Heart right ventricle (tissue), 16 donors: ENCODE data around the gene KHSRP. TPM values are rescaled to one million over a fixed set of nuclear protein-coding genes. Genes with fewer than 3 reads are reported as not detected.

Experiments used
- ATAC-seq, 8 donors: fragments of 200-7000 bp; cut with Tn5 transposase; one replicate each; pipeline ENCODE4 v1.9.1; 2020; ENCODE audit warnings: mild to moderate bottlenecking in 8 of 8, moderate library complexity in 8 of 8, moderate number of reproducible peaks in 1 of 8
- DNase-seq, 2 donors: peaks; one replicate each; pipeline ENCODE4 v3.0.0-alpha.2; 2020
- H3K27ac ChIP-seq, 10 donors: fragments of 200-600 bp; sonication (generic) in 2 of 10; one replicate each; pipeline versions ENCODE4 v1.5.0 to v1.8.0; 2020 to 2022; ENCODE audit warnings: mild to moderate bottlenecking in 3 of 10
- H3K27me3 ChIP-seq, 7 donors: fragments of 200-600 bp; one replicate each; pipeline ENCODE4 v1.8.0; 2021 to 2022; ENCODE audit warnings: mild to moderate bottlenecking in 2 of 7
- H3K36me3 ChIP-seq, 9 donors: fragments of 200-600 bp; sonication (generic) in 1 of 9; one replicate each; pipeline versions ENCODE4 v1.5.0 to v1.8.0; 2020 to 2022; ENCODE audit warnings: mild to moderate bottlenecking in 2 of 9
- H3K4me1 ChIP-seq, 9 donors: fragments of 200-600 bp; sonication (generic) in 1 of 9; one replicate each; pipeline versions ENCODE4 v1.5.0 to v1.8.0; 2020 to 2022; ENCODE audit warnings: mild to moderate bottlenecking in 4 of 9
- H3K4me3 ChIP-seq, 10 donors: fragments of 200-600 bp; sonication (generic) in 2 of 10; one replicate each; pipeline versions ENCODE4 v1.5.0 to v1.8.0; 2020 to 2022; ENCODE audit warnings: mild to moderate bottlenecking in 7 of 10, moderate library complexity in 2 of 10
- H3K9me3 ChIP-seq, 11 donors: fragments of 200-600 bp in 10 of 11; sonication (generic) in 2 of 11; one replicate each; pipeline versions ENCODE4 v1.5.0 to v1.8.0; 2013 to 2022; ENCODE audit warnings: mild to moderate bottlenecking in 2 of 11, control low read depth in 1 of 11, moderate library complexity in 1 of 11
- WGBS, 2 donors: extraction: QIAGEN DNeasy Blood & Tissue Kit; methylation state at CpG; one replicate each; pipeline ENCODE4 v1.1.7; 2013; ENCODE audit warnings: inconsistent platforms in 1 of 2; 5-methylcytosine and 5-hydroxymethylcytosine counted together
- intact Hi-C, 10 donors: fragments of 100-400 bp; cut with DNase I; formaldehyde crosslinking; loops; one replicate each; pipeline versions ENCODE4 v1.11.1 to v1.14.2; 2022
- polyA plus RNA-seq, 2 donors: library from polyadenylated mRNA; stranded (reverse); fragments of 200-250 nt; gene quantifications; one replicate each; pipeline ENCODE4 v1.2.3, GENCODE V29; 2013
- total RNA-seq, 10 donors: library from RNA; stranded (reverse); fragmentation: NEBNext Ultra II Directional in 3 of 10; extraction: Animal tissue kit (Norgen Biotek cat#: 25700) in 3 of 10; gene quantifications; one replicate each; pipeline versions ENCODE4 v1.2.1 to v1.2.4, GENCODE V29; 2021 to 2023
- TF ChIP-seq, protein P1 (sequence below), 9 donors: fragments of 200-600 bp; sonication (generic) in 2 of 9; IDR thresholded peaks; one replicate each; pipeline versions ENCODE4 v1.5.0 to v1.8.0; 2021 to 2022; ENCODE audit warnings: antibody characterized with exemption in 9 of 9, mild to moderate bottlenecking in 5 of 9, moderate library complexity in 1 of 9
- donor health status: Arrhythmogenic right ventricular cardiomyopathy.
- donor health status: ischemic (EF 13 %, LVEDD 7.1; RV severe dilation, severe dysfunction).
- donor health status: healthy with polysubstance abuse.
- donor health status: DM: no; HTN: yes; CAD: no.
- donor health status: DM: no; HTN: no; CAD: no.
- donor health status: ischemic (EF 25% LVEDD 6.9; RV normal size, moderate dysfunction).
- donor health status: ischemic (EF 25% LVEDD 5.7; RV mildly dilated, moderate dysfunction).
- donor health status: healthy.
- donor health status: DM: yes; HTN: yes; CAD: no.
- donor health status: Ischemic cardiomyopathy.
- donor health status: ischemic (EF 35%, LVEDD 5.7; RV mildly dilated, moderate dysfunction).
- donor health status: nonischemic (EF 11% LVEDD 7.7; RV severe dilation, severe dysfunction).
- donor health status: DM: yes; HTN: yes; CAD: no.
- donor health status: PGD.
- donor health status: ischemic (EF 29% LVEDD 5.4; RV normal size, mild dysfunction).
- donor health status: nonischemic (EF 23%, LVEDD 6.1; RV moderate dilation, normal function).

The KHSRP gene
- total and polyA plus RNA-seq, 12 donors: 50.9 to 125 (median 86.4) TPM

DNA sequence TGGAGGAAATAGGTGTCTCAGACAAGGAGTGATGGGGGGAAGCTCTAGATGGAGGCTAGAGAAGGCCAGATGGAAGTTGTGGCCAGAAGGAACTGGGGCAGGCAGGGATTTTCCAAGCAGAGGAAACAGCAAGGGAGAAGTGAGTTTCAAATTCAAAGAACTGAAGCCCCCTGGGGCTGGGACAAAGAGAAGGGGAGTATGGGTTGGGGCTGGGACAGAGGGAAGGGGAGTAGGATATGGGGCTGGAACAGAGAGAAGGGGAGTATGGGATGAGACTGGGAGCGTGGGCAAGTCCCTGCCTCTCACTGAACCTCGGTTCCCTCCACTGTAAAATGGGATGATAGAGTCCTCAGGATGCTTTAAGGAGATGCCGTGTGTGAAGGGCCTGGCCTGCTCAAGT lies 29.8 kb downstream of the KHSRP start:
- no peak overlapping the region for H3K27ac ChIP-seq
- no peak for ATAC-seq
- no peak for DNase-seq
- intact Hi-C loops: no loop called here
- H3K4me3 ChIP-seq: no peak overlapping the region
- H3K36me3 ChIP-seq: peaks cover 0 to 21% (median under 1%) of the 10 kb centered on the region in 9 donors
- WGBS, 2 donors: 85 to 88% methylated on average over 3 of the region's 3 CpGs
- H3K9me3 ChIP-seq: no peaks in the 10 kb centered on the region
- H3K4me1 ChIP-seq: peaks cover 0 to 19% (median 12%) of the 10 kb centered on the region in 9 donors
- no peaks in the 10 kb centered on the region for H3K27me3 ChIP-seq
- TF ChIP-seq, protein P1, sequence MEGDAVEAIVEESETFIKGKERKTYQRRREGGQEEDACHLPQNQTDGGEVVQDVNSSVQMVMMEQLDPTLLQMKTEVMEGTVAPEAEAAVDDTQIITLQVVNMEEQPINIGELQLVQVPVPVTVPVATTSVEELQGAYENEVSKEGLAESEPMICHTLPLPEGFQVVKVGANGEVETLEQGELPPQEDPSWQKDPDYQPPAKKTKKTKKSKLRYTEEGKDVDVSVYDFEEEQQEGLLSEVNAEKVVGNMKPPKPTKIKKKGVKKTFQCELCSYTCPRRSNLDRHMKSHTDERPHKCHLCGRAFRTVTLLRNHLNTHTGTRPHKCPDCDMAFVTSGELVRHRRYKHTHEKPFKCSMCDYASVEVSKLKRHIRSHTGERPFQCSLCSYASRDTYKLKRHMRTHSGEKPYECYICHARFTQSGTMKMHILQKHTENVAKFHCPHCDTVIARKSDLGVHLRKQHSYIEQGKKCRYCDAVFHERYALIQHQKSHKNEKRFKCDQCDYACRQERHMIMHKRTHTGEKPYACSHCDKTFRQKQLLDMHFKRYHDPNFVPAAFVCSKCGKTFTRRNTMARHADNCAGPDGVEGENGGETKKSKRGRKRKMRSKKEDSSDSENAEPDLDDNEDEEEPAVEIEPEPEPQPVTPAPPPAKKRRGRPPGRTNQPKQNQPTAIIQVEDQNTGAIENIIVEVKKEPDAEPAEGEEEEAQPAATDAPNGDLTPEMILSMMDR (IDR thresholded peaks at IDR 0.05): no peak

- no peak for DNase-seq
- ATAC-seq: no peak
- Histone ChIP-seq H3K9me3 (no peaks in the 10 kb centered on the region), H3K27me3 (no peaks in the 10 kb centered on the region), H3K4me3 (peak overlapping the region; percentile 51 to 97 (median 79)), H3K27ac (peak overlapping the region; percentile 82 to 98 (median 96)), H3K36me3 (peaks cover 0 to 30% (median 7%) of the 10 kb centered on the region in 9 donors), H3K4me1 (peaks cover 0 to 19% (median 12%) of the 10 kb centered on the region in 9 donors)
- intact Hi-C loops: loop anchor here in 3 of 10 donors (1.0 to 2.0 kb wide), 3 partner anchors 21 to 31 kb away; partner anchors contain the start of genes ALKBH7 (in 1 of the 3) and KHSRP (in 1 of the 3)
- 27% methylated on average over 14 of the region's 14 CpGs for WGBS, 2 donors
- TF ChIP-seq, protein P1 (IDR thresholded peaks at IDR 0.05): no peak
Observed at GRCh38 chr19:6393983-6394412, 30.6 kb downstream of the KHSRP start.

DNA sequence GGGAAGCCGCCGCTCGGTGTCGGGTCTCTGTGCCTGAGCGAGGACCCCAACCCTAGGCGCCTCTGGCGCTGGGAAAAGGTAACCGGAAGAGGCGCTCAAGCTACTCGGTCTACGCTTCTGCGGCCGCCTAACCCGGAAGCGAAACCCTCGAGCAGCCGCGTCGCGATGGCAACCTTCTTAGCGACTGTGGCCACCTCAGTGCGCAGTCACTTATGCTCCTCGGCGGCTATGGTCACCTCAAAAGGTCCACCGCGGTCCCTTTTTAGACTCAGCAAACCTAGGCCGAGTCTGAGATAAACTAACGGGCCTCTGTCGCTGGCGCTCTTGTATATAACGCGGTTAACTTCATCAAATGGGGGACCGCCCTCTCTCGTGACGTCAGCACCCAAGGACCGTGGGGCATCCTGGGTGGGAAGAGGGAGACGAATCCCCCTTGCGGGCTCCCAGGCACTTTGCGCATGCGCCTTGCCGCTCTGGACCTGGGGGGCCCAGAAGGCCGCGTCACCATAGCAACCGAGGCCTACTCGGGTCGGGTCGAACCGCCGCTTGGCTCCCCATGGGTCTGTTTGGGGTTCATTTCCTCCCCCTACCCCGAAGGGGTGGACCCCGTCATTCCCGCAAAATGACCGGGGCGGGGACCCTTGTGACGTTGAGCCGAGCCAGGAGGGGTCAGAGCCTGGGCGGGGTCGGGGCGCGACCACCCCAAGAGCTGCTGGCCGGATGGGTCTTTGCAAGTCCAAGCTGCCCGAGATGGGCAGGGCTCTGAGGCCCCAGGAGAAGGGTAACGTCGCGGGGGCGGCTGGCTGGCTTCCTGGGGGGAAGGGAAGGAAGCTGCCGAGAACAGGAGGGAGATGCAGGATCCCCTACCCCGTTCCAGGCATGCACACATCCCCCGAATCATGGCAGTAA lies 31.3 kb downstream of the KHSRP start, which contains the start of gene GTF2F1:
Gene GTF2F1, minus strand, starts transcription at position 91 of the 909 bp plus-strand sequence. CDS start 169 bp downstream, outside the sequence.
- no peaks in the 10 kb centered on the region for H3K9me3 ChIP-seq
- peaks cover 0 to 36% (median 12%) of the 10 kb centered on the region in 9 donors for H3K36me3 ChIP-seq
- peak; percentile 93 to 97 (median 95) for ATAC-seq
- peak; percentile 96 for DNase-seq
- peak within 1 kb of the TSS; percentile 51 to 97 (median 79) for H3K4me3 ChIP-seq
- intact Hi-C loops: loop anchor here in 3 of 10 donors (1.0 to 2.0 kb wide), 3 partner anchors 21 to 32 kb away; partner anchors contain the start of genes ALKBH7 (in 1 of the 3) and KHSRP (in 1 of the 3)
- H3K27ac ChIP-seq: peak within 1 kb of the TSS; percentile 82 to 98 (median 96)
- H3K4me1 ChIP-seq: peaks cover 0 to 19% (median 12%) of the 10 kb centered on the region in 9 donors
- WGBS, 2 donors: 0% methylated on average over 69 of the region's 69 CpGs
- TF ChIP-seq, protein P1 (IDR thresholded peaks at IDR 0.05): peak in 5 of 9 donors; percentile 1 to 45 (median 30)
- H3K27me3 ChIP-seq: no peaks in the 10 kb centered on the region
